Neural progenitor cell (in vitro differentiated cells): Measurements from ENCODE around the gene EIF3D.

Source experiments
- CTCF ChIP-seq: fragments of 200-600 bp; sonication (generic); IDR thresholded peaks from 2 replicates; pipeline ENCODE4 v1.5.1; 2017; ENCODE audit warnings: antibody characterized with exemption, mild to moderate bottlenecking
- EZH2 ChIP-seq: fragments of 200-600 bp; sonication (generic); IDR thresholded peaks from 2 replicates; pipeline ENCODE4 v1.6.1; 2017; ENCODE audit warnings: antibody characterized with exemption, mild to moderate bottlenecking, moderate library complexity

GRCh38 chr22:36578619-36579018 lies 49.7 kb upstream of the EIF3D start:
- TF ChIP-seq CTCF (no peak), EZH2 (no peak)
